ENCODE measurements around the gene GGA3.

GGA3 gene

GRCh38 chr17:75205793-75206163, 55.6 kb downstream of the GGA3 start:
- TF ChIP-seq CTCF (IDR thresholded peaks at IDR 0.05; ENCODE audit: low read depth, low read length) = no peak
- H3K4me3 ChIP-seq (ENCODE audit: low read depth, low read length) = peak overlapping the region; percentile 98

GRCh38 chr17:75205037-75205792, 56.2 kb downstream of the GGA3 start, which contains the start of gene NUP85:
Gene NUP85, plus strand, starts transcription at chr17:75205679. Its CDS starts 83 bp downstream, at chr17:75205762.
- no peak for TF ChIP-seq CTCF (IDR thresholded peaks at IDR 0.05; ENCODE audit: low read depth, low read length)

GRCh38 chr17:75199886-75200618, 61.4 kb downstream of the GGA3 start:
- H3K4me3 ChIP-seq (ENCODE audit: low read depth, low read length) = no peak overlapping the region
- no peak for TF ChIP-seq CTCF (IDR thresholded peaks at IDR 0.05; ENCODE audit: low read depth, low read length)

More at GRCh38 chr17:75205037-75205792, 56.2 kb downstream of the GGA3 start, which contains the start of gene NUP85:
- H3K4me3 ChIP-seq (ENCODE audit: low read depth, low read length) = peak within 1 kb of the TSS; percentile 98

- no peak overlapping the region for H3K4me3 ChIP-seq (ENCODE audit: low read depth, low read length)
- TF ChIP-seq CTCF (IDR thresholded peaks at IDR 0.05; ENCODE audit: low read depth, low read length) = no peak
These were observed 66.5 kb downstream of the GGA3 start for GRCh38 chr17:75194879-75195278.

GRCh38 chr17:75191584-75191983, 69.8 kb downstream of the GGA3 start:
- TF ChIP-seq CTCF (IDR thresholded peaks at IDR 0.05; ENCODE audit: low read depth, low read length) = no peak
- H3K4me3 ChIP-seq (ENCODE audit: low read depth, low read length) = no peak overlapping the region

- H3K4me3 ChIP-seq (ENCODE audit: low read depth, low read length) = no peak overlapping the region
- no peak for TF ChIP-seq CTCF (IDR thresholded peaks at IDR 0.05; ENCODE audit: low read depth, low read length)
These were observed 72.8 kb downstream of the GGA3 start for GRCh38 chr17:75188614-75189013.

Data from WI38 (cell line).